ENCODE results near the gene TEX19.
"Not testable (repeated sequence)": the region's sequence is repeated elsewhere in the genome, so short reads cannot be mapped to it uniquely, and the experiment has no call there.

The TEX19 gene

GRCh38 chr17:82411396-82412053 is 52.5 kb downstream of the TEX19 start:
- no peak for DNase-seq

- not testable (repeated sequence) for DNase-seq
These were observed 53.0 kb downstream of the TEX19 start for GRCh38 chr17:82412081-82412480.

GRCh38 chr17:82412535-82413520 is 53.8 kb downstream of the TEX19 start:
- DNase-seq, result no peak
